Tibial nerve (tissue), 4 donors: Measurements from ENCODE around the gene SPINK1. TPM values are rescaled to one million over a fixed set of nuclear protein-coding genes. Genes with fewer than 3 reads are reported as not detected.
A peak's percentile ranks its signal among the peaks of the same experiment; 100 is the strongest.

Experiments
- DNase-seq, 2 donors: peaks; one replicate each; pipeline ENCODE4 v3.0.0-alpha.2; 2019; ENCODE audit warnings: low spot score in 2 of 2
- H3K27ac ChIP-seq, 4 donors: fragments of 200-600 bp; sonication (generic) in 3 of 4; one replicate each; pipeline ENCODE4 v1.5.1; 2017 to 2019; ENCODE audit warnings: mild to moderate bottlenecking in 1 of 4
- H3K27me3 ChIP-seq, 2 donors: fragments of 200-600 bp; sonication (generic) in 1 of 2; one replicate each; pipeline versions ENCODE4 v1.5.1 to v1.6.0; 2017 to 2019
- H3K36me3 ChIP-seq, 3 donors: fragments of 200-600 bp; sonication (generic); one replicate each; pipeline ENCODE4 v1.5.1; 2018 to 2019
- H3K4me1 ChIP-seq, 4 donors: fragments of 200-600 bp; sonication (generic) in 3 of 4; one replicate each; pipeline ENCODE4 v1.5.1; 2017 to 2019
- H3K4me3 ChIP-seq, 4 donors: fragments of 200-600 bp; sonication (generic) in 3 of 4; one replicate each; pipeline ENCODE4 v1.5.1; 2017 to 2019; ENCODE audit warnings: mild to moderate bottlenecking in 1 of 4, moderate library complexity in 1 of 4
- H3K9me3 ChIP-seq, 4 donors: fragments of 200-600 bp; sonication (generic) in 3 of 4; one replicate each; pipeline ENCODE4 v1.5.1; 2017 to 2019
- CTCF ChIP-seq, 5 experiments: fragments of 200-600 bp in 3 of 5; fragments of 450-650 bp in 2 of 5; sonication (generic) in 3 of 5; IDR thresholded peaks; one replicate each; pipeline ENCODE4 v1.5.1; 2016 to 2019; ENCODE audit warnings: antibody characterized with exemption in 5 of 5, mild to moderate bottlenecking in 3 of 5, moderate library complexity in 2 of 5
- EP300 ChIP-seq, 2 donors: sonication (generic); formaldehyde crosslinking; IDR thresholded peaks; one replicate each; pipeline ENCODE4 v1.6.1; 2017; ENCODE audit warnings: antibody characterized with exemption in 2 of 2, mild to moderate bottlenecking in 1 of 2
- POLR2A ChIP-seq, 2 donors: fragments of 450-650 bp; IDR thresholded peaks; one replicate each; pipeline ENCODE4 v1.6.1; 2017; ENCODE audit warnings: antibody characterized with exemption in 2 of 2, mild to moderate bottlenecking in 2 of 2, moderate library complexity in 2 of 2
- WGBS, 2 donors: methylation state at CpG; one replicate each; pipeline ENCODE4 v1.1.5; 2018; 5-methylcytosine and 5-hydroxymethylcytosine counted together
- total RNA-seq, 4 donors: library from RNA; depleted of rRNA; stranded (reverse); fragments of >200 nt; gene quantifications; one replicate each; pipeline ENCODE4 v1.1.0, GENCODE V29; 2016

The SPINK1 gene
- total RNA-seq, 4 donors from 2014 or later, result 0.44 to 10.2 TPM; not detected in 2

- no peaks in the 10 kb centered on the region for H3K4me1 ChIP-seq
- no peak overlapping the region for H3K27ac ChIP-seq
- TF ChIP-seq CTCF (IDR thresholded peaks at IDR 0.05), result peak; percentile 64 to 77 (median 73)
- TF ChIP-seq EP300 (IDR thresholded peaks at IDR 0.05), result no peak
- H3K36me3 ChIP-seq, result no peaks in the 10 kb centered on the region
- H3K9me3 ChIP-seq, result no peaks in the 10 kb centered on the region
- peak; percentile 55 to 93 for DNase-seq
- H3K4me3 ChIP-seq, result no peak overlapping the region
- WGBS, 2 donors, result 0 to 1% methylated on average over 2 of the region's 2 CpGs
- no peaks in the 10 kb centered on the region for H3K27me3 ChIP-seq
Measured at GRCh38 chr5:147857302-147858129, 26.0 kb upstream of the SPINK1 start.

GRCh38 chr5:147856801-147857200 lies 25.3 kb upstream of the SPINK1 start:
- H3K4me1 ChIP-seq, result no peaks in the 10 kb centered on the region
- H3K9me3 ChIP-seq, result no peaks in the 10 kb centered on the region
- no peak for DNase-seq
- H3K4me3 ChIP-seq, result no peak overlapping the region
- no peaks in the 10 kb centered on the region for H3K27me3 ChIP-seq
- H3K27ac ChIP-seq, result no peak overlapping the region
- no peaks in the 10 kb centered on the region for H3K36me3 ChIP-seq
- no peak for TF ChIP-seq POLR2A (IDR thresholded peaks at IDR 0.05)
- TF ChIP-seq EP300 (IDR thresholded peaks at IDR 0.05), result no peak
- no peak for TF ChIP-seq CTCF (IDR thresholded peaks at IDR 0.05)

GRCh38 chr5:147855774-147856069 lies 24.3 kb upstream of the SPINK1 start:
- WGBS, 2 donors, result 38 to 42% methylated on average over 4 of the region's 4 CpGs
- Histone ChIP-seq H3K4me1 (no peaks in the 10 kb centered on the region), H3K27ac (no peak overlapping the region), H3K36me3 (no peaks in the 10 kb centered on the region), H3K4me3 (no peak overlapping the region), H3K27me3 (no peaks in the 10 kb centered on the region), H3K9me3 (no peaks in the 10 kb centered on the region)
- no peak for TF ChIP-seq POLR2A (IDR thresholded peaks at IDR 0.05)
- no peak for TF ChIP-seq CTCF (IDR thresholded peaks at IDR 0.05)
- TF ChIP-seq EP300 (IDR thresholded peaks at IDR 0.05), result no peak
- no peak for DNase-seq

- Histone ChIP-seq H3K27ac (no peak overlapping the region), H3K4me1 (no peaks in the 10 kb centered on the region), H3K9me3 (no peaks in the 10 kb centered on the region), H3K36me3 (no peaks in the 10 kb centered on the region), H3K27me3 (no peaks in the 10 kb centered on the region), H3K4me3 (no peak overlapping the region)
- TF ChIP-seq EP300 (IDR thresholded peaks at IDR 0.05), result no peak
- no peak for TF ChIP-seq CTCF (IDR thresholded peaks at IDR 0.05)
- no peak for TF ChIP-seq POLR2A (IDR thresholded peaks at IDR 0.05)
- no peak for DNase-seq
- WGBS, 2 donors, result 63 to 67% methylated on average over 11 of the region's 11 CpGs
Measured at GRCh38 chr5:147854894-147855773, 23.7 kb upstream of the SPINK1 start.

- Histone ChIP-seq H3K36me3 (no peaks in the 10 kb centered on the region), H3K4me1 (no peaks in the 10 kb centered on the region), H3K27ac (no peak overlapping the region), H3K4me3 (no peak overlapping the region), H3K9me3 (no peaks in the 10 kb centered on the region), H3K27me3 (no peaks in the 10 kb centered on the region)
- TF ChIP-seq POLR2A (IDR thresholded peaks at IDR 0.05) (no peak), CTCF (IDR thresholded peaks at IDR 0.05) (no peak), EP300 (IDR thresholded peaks at IDR 0.05) (no peak)
- DNase-seq, result no peak
- WGBS, 2 donors, result 48 to 66% methylated on average over 3 of the region's 3 CpGs
Measured at GRCh38 chr5:147854331-147854730, 22.9 kb upstream of the SPINK1 start.
